GM20000 (cell line): Measurements from ENCODE around the gene CDH23.

Experiments
- DNase-seq: peaks from one replicate; pipeline ENCODE4 v3.0.0; 2012; ENCODE audit warnings: low spot score
- TF ChIP-seq, protein P1 (sequence below): IDR thresholded peaks from 2 replicates; pipeline ENCODE4 v1.5.1; 2012; ENCODE audit warnings: mild to moderate bottlenecking, control low read depth; ENCODE audit errors: extremely low read depth, missing control alignments

CDH23 gene

DNA sequence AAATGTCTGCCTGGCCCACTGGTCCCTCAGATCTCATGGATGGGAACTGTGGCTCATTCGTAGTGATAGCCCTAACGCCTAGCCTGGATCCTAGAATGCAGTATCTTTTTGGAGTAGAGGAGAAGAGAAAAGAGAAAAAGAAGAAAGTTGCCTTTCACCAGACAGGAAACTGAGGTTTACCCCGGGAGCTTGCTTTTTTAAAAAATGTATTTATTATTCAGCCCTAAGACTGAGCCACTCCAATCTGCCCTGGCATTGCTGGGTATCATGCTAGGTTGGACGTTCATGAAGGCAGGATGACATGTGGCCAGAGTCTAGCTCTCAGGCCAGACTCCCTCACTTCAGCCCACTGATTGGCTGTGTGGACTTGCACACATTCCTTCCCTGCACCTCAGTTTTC lies 344.3 kb downstream of the CDH23 start:
- no peak for DNase-seq
- TF ChIP-seq, protein P1, sequence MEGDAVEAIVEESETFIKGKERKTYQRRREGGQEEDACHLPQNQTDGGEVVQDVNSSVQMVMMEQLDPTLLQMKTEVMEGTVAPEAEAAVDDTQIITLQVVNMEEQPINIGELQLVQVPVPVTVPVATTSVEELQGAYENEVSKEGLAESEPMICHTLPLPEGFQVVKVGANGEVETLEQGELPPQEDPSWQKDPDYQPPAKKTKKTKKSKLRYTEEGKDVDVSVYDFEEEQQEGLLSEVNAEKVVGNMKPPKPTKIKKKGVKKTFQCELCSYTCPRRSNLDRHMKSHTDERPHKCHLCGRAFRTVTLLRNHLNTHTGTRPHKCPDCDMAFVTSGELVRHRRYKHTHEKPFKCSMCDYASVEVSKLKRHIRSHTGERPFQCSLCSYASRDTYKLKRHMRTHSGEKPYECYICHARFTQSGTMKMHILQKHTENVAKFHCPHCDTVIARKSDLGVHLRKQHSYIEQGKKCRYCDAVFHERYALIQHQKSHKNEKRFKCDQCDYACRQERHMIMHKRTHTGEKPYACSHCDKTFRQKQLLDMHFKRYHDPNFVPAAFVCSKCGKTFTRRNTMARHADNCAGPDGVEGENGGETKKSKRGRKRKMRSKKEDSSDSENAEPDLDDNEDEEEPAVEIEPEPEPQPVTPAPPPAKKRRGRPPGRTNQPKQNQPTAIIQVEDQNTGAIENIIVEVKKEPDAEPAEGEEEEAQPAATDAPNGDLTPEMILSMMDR = no peak

- no peak for DNase-seq
- TF ChIP-seq, protein P1 = no peak
Measured at GRCh38 chr10:71741671-71742070, 345.0 kb downstream of the CDH23 start.

GRCh38 chr10:71742301-71743088 lies 345.8 kb downstream of the CDH23 start:
- TF ChIP-seq, protein P1 = no peak
- DNase-seq = no peak

DNA sequence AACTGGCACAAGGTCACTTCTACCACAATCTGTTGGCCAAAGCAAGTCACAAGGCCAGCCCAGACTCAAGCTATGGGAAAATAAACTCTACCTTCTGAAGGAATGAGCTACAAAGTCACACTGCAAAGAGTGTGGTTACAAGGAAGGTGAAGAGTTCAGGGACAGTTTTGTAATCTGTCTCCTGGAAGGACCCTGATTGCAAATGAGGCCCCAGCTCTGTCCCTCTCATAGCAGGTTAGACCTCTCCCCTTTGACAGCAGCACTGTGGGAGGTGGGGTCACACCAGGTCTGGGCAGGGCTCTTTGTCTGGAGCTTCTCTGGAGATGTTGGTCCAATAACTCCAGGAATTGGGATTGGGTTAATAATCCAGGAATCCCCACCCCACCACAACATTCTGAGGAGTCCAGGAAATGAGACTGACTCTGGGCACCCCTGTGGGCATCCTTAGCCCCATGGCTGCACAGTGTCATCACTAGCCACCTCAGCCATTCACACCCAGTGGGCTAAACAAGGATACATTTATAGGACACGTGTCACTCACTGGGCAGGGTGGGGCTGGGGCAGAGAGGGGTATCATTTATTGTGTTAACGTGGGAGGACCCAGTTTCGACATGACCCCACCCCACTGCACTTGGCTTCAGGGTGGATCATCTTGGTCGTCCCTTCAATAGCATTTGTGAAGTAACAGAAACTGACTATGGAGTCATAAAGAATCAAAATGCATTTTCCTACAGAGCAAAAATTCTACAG lies 346.5 kb downstream of the CDH23 start:
- TF ChIP-seq, protein P1 = no peak
- no peak for DNase-seq

DNA sequence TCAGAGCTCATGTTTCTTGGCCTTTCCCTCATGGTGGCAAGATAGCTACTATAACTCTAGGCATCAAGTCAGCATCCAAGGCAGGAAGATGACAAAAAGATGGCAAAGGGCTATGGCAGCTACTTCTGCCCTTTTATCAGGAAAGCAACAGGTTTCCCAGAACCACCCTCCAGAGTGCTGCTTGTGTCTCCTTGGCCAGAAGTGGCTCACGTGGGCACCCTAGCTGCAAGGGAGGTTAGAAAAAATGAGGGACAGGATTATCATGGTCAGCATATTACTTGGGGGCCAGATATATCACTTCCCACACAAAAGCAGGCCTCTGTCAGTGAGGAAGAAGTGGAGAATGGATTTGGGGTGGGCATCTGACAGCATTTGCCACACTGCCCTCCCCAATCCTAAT lies 347.1 kb downstream of the CDH23 start:
- DNase-seq = no peak
- TF ChIP-seq, protein P1 = no peak

- no peak for DNase-seq
- TF ChIP-seq, protein P1 = no peak
Measured at GRCh38 chr10:71744897-71745663, 348.4 kb downstream of the CDH23 start.

- no peak for DNase-seq
- TF ChIP-seq, protein P1 = no peak
Measured at GRCh38 chr10:71745664-71746250, 349.0 kb downstream of the CDH23 start.
